GM12864 (cell line): Measurements from ENCODE around the gene NUP107.

ENCODE experiments used
- DNase-seq: peaks from one replicate; pipeline ENCODE4 v3.0.0-alpha.2; 2011; ENCODE audit warnings: low read depth
- H3K4me3 ChIP-seq: 2 replicates; pipeline ENCODE4 v1.5.1; 2011; ENCODE audit warnings: mild to moderate bottlenecking, low read depth, low read length, control low read depth
- CTCF ChIP-seq: IDR thresholded peaks from 2 replicates; pipeline ENCODE4 v1.5.1; 2011; ENCODE audit warnings: low read depth, mild to moderate bottlenecking, moderate library complexity, low read length, control low read depth, inconsistent platforms; ENCODE audit errors: missing control alignments

Gene NUP107

GRCh38 chr12:68739891-68740290 lies 53.1 kb downstream of the NUP107 start:
- no peak for DNase-seq
- no peak for TF ChIP-seq CTCF
- no peak overlapping the region for H3K4me3 ChIP-seq

DNA sequence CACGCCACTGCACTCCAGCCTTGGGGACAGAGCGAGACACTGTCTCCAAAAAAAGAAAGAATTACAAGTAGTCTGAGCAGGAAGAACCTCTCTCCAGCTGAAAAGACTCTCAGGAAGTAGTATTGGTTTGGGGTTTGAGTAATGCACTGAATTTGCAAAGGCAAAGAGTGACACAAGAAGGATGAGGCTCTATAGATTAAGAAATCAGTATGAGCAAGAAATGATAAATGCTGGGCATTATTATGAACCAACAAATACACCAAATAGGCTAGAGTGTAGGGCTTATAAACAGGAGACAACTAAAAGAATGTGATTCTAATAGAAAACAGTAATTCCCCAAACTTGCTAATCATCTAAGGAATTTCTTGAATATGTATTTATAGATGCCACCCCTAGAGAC lies 56.6 kb downstream of the NUP107 start:
- TF ChIP-seq CTCF = no peak
- H3K4me3 ChIP-seq = no peak overlapping the region
- DNase-seq = no peak

DNA sequence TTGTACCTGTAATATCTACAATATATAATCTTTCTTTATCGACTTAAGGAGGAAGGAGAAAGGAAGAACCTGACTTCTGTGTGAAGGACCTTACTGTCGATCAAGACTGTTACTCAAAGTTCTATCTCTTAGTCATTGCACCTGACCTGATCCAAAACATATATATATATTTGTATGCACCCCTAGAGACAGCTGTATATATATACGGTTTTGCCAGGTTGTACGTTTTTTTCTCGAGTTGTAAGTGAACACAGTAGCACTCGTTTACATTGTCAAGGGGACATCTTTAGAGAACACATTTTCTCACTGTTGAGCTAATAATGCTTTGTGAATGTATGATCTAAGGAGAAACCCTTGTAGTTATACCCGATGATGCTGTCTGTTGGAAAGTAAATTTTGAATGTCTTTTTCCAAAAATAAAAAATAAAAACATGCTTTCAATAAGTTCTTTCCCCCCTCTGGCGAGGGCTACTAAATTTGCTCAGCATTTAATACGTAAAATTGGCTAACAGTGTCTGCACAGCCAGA lies 58.7 kb downstream of the NUP107 start:
- H3K4me3 ChIP-seq = peak overlapping the region; percentile 77
- no peak for TF ChIP-seq CTCF
- no peak for DNase-seq

- TF ChIP-seq CTCF = no peak
- peak within 1 kb of the TSS; percentile 77 for H3K4me3 ChIP-seq
- peak; percentile 75 for DNase-seq
Measured at GRCh38 chr12:68745904-68746571, 59.3 kb downstream of the NUP107 start, which contains the start of gene SLC35E3. Gene SLC35E3, plus strand, starts transcription at chr12:68746176. Its CDS starts 202 bp downstream, at chr12:68746378.

DNA sequence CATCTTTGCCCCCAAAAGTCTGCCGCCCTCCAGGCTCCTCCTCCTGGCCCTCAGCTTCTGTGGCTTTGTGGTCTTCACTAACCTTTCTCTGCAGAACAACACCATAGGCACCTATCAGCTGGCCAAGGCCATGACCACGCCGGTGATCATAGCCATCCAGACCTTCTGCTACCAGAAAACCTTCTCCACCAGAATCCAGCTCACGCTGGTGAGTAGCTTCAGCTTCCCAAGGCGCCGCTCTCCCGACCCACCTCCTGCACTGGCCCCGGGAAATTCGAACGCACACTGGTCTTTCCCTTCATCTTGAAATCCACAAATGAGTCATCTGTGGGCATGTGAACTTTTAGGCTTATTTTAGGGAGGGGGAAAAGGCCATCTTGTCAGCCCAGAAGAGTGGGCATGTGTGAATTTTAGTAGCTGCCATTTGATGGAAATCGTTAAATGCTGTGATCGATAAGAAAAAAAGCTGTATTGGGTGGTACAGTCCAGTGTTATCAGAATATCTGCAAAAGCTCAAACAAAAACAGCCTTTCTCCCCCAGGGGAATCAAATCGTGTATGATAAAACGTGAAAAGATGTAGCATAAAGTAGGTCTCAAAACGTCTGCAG lies 59.9 kb downstream of the NUP107 start:
- peak; percentile 22 for DNase-seq

GRCh38 chr12:68749443-68749842 lies 62.7 kb downstream of the NUP107 start:
- no peak for TF ChIP-seq CTCF
- DNase-seq = no peak
- H3K4me3 ChIP-seq = no peak overlapping the region

More for the DNA sequence above, 59.9 kb downstream of the NUP107 start:
- no peak for TF ChIP-seq CTCF
- peak overlapping the region; percentile 77 for H3K4me3 ChIP-seq

DNA sequence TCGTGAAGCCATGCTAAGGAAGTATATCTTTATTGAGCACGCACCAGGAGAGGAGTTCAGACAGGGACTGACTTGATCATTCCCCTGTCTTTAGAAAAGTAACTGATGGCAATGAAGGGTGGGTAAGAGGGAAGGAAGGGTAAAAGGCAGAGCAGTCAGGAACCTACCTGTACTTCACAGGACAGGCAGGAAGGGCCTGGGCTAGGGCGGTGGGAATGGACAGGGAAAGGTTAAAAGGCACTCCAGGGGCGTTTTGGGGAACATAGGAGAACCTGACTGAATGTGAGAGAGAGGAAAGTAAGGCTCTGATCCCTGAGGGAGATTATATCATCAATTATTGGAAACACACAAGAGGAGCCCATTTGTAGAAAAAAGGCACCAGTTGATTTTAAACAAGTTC lies 63.1 kb downstream of the NUP107 start:
- no peak for DNase-seq
- H3K4me3 ChIP-seq = no peak overlapping the region
- no peak for TF ChIP-seq CTCF
